PC-3 (cell line): ENCODE measurements around the gene CAPN12.

Experiments used
- EZH2 ChIP-seq: fragments of 300-600 bp; sonication (generic); IDR thresholded peaks from one replicate; pipeline ENCODE4 v1.6.1; 2017; ENCODE audit warnings: antibody characterized with exemption, mild to moderate bottlenecking, low read length; ENCODE audit not compliant: unreplicated experiment
- EZH2phosphoT487 ChIP-seq: fragments of 300-600 bp; sonication (generic); IDR thresholded peaks from 2 replicates; pipeline ENCODE4 v1.6.1; 2018; ENCODE audit warnings: mild to moderate bottlenecking, antibody characterized with exemption, low read length, borderline replicate concordance
- TF ChIP-seq, protein P1 (sequence below): fragments of 300-600 bp; sonication (generic); conservative IDR thresholded peaks from 2 replicates; pipeline ENCODE4 v1.5.1; 2017; ENCODE audit warnings: antibody characterized with exemption, low read depth, mild to moderate bottlenecking, low read length

- TF ChIP-seq, protein P1, sequence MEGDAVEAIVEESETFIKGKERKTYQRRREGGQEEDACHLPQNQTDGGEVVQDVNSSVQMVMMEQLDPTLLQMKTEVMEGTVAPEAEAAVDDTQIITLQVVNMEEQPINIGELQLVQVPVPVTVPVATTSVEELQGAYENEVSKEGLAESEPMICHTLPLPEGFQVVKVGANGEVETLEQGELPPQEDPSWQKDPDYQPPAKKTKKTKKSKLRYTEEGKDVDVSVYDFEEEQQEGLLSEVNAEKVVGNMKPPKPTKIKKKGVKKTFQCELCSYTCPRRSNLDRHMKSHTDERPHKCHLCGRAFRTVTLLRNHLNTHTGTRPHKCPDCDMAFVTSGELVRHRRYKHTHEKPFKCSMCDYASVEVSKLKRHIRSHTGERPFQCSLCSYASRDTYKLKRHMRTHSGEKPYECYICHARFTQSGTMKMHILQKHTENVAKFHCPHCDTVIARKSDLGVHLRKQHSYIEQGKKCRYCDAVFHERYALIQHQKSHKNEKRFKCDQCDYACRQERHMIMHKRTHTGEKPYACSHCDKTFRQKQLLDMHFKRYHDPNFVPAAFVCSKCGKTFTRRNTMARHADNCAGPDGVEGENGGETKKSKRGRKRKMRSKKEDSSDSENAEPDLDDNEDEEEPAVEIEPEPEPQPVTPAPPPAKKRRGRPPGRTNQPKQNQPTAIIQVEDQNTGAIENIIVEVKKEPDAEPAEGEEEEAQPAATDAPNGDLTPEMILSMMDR: no peak
- TF ChIP-seq EZH2: no peak
- TF ChIP-seq EZH2phosphoT487: no peak
Observed at GRCh38 chr19:38697641-38698071, 46.6 kb downstream of the CAPN12 start.
